Upper lobe of right lung (tissue), 1 donor: Measurements from ENCODE around the gene RHOH. TPM values are rescaled to one million over a fixed set of nuclear protein-coding genes. Genes with fewer than 3 reads are reported as not detected.

Experiments used
- ATAC-seq: fragments of 200-7000 bp; cut with Tn5 transposase; one replicate; pipeline ENCODE4 v1.9.1; 2020; ENCODE audit warnings: mild to moderate bottlenecking, moderate library complexity
- DNase-seq: peaks from one replicate; pipeline ENCODE4 v3.0.0-alpha.2; 2020
- H3K27ac ChIP-seq: fragments of 200-600 bp; one replicate; pipeline ENCODE4 v1.8.0; 2022
- H3K27me3 ChIP-seq: fragments of 200-600 bp; one replicate; pipeline ENCODE4 v1.8.0; 2022; ENCODE audit warnings: mild to moderate bottlenecking
- H3K36me3 ChIP-seq: fragments of 200-600 bp; one replicate; pipeline ENCODE4 v1.8.0; 2022
- H3K4me1 ChIP-seq: fragments of 200-600 bp; one replicate; pipeline ENCODE4 v1.8.0; 2022
- H3K4me3 ChIP-seq: fragments of 200-600 bp; one replicate; pipeline ENCODE4 v1.8.0; 2022; ENCODE audit warnings: mild to moderate bottlenecking
- H3K9me3 ChIP-seq: fragments of 200-600 bp; one replicate; pipeline ENCODE4 v1.8.0; 2022
- CTCF ChIP-seq: fragments of 200-600 bp; IDR thresholded peaks from one replicate; pipeline ENCODE4 v1.8.0; 2022; ENCODE audit warnings: antibody characterized with exemption
- intact Hi-C: fragments of 100-400 bp; cut with DNase I; formaldehyde crosslinking; loops from one replicate; pipeline ENCODE4 v1.11.0; 2022
- total RNA-seq: library from RNA; stranded (reverse); fragmentation: NEBNext Ultra II Directional; extraction: Animal tissue kit (Norgen Biotek cat#: 25700); gene quantifications from one replicate; pipeline ENCODE4 v1.2.1, GENCODE V29; 2021
- donor health status: DM: no; HTN: yes; CAD: no; lungs with severe emphysema.

RHOH gene
- total RNA-seq, 1 donor from 2014 or later: 8.8 TPM

GRCh38 chr4:40238008-40238699 is 41.3 kb downstream of the RHOH start:
- intact Hi-C loops: no loop called here
- no peak for DNase-seq
- Histone ChIP-seq H3K27me3 (no peaks in the 10 kb centered on the region), H3K9me3 (no peaks in the 10 kb centered on the region), H3K4me3 (no peak overlapping the region), H3K4me1 (peaks cover 4% of the 10 kb centered on the region), H3K27ac (no peak overlapping the region), H3K36me3 (no peaks in the 10 kb centered on the region)
- no peak for ATAC-seq
- no peak for TF ChIP-seq CTCF

- intact Hi-C loops: no loop called here
- no peak for DNase-seq
- TF ChIP-seq CTCF: no peak
- no peaks in the 10 kb centered on the region for H3K27me3 ChIP-seq
- H3K4me1 ChIP-seq: peaks cover 4% of the 10 kb centered on the region
- H3K36me3 ChIP-seq: no peaks in the 10 kb centered on the region
- H3K27ac ChIP-seq: no peak overlapping the region
- H3K9me3 ChIP-seq: no peaks in the 10 kb centered on the region
- ATAC-seq: peak; percentile 75
- H3K4me3 ChIP-seq: no peak overlapping the region
Measured at GRCh38 chr4:40238700-40239548, 42.1 kb downstream of the RHOH start.

- H3K4me3 ChIP-seq: no peak overlapping the region
- intact Hi-C loops: no loop called here
- no peaks in the 10 kb centered on the region for H3K36me3 ChIP-seq
- peaks cover 4% of the 10 kb centered on the region for H3K4me1 ChIP-seq
- no peaks in the 10 kb centered on the region for H3K27me3 ChIP-seq
- ATAC-seq (no peak), DNase-seq (no peak)
- H3K9me3 ChIP-seq: no peaks in the 10 kb centered on the region
- TF ChIP-seq CTCF: no peak
- no peak overlapping the region for H3K27ac ChIP-seq
Measured at GRCh38 chr4:40240040-40240653, 43.3 kb downstream of the RHOH start.

- no peak for TF ChIP-seq CTCF
- intact Hi-C loops: no loop called here
- no peak overlapping the region for H3K27ac ChIP-seq
- DNase-seq (no peak), ATAC-seq (no peak)
- no peak overlapping the region for H3K4me3 ChIP-seq
- H3K9me3 ChIP-seq: no peaks in the 10 kb centered on the region
- H3K4me1 ChIP-seq: peaks cover 4% of the 10 kb centered on the region
- H3K36me3 ChIP-seq: no peaks in the 10 kb centered on the region
- H3K27me3 ChIP-seq: no peaks in the 10 kb centered on the region
Measured at GRCh38 chr4:40241026-40241425, 44.2 kb downstream of the RHOH start.

- DNase-seq: no peak
- intact Hi-C loops: no loop called here
- no peak overlapping the region for H3K27ac ChIP-seq
Measured at GRCh38 chr4:40241941-40242340, 45.1 kb downstream of the RHOH start.

More at GRCh38 chr4:40241941-40242340, 45.1 kb downstream of the RHOH start:
- peaks cover 4% of the 10 kb centered on the region for H3K4me1 ChIP-seq
- no peaks in the 10 kb centered on the region for H3K27me3 ChIP-seq
- peak; percentile 16 for ATAC-seq
- H3K4me3 ChIP-seq: no peak overlapping the region
- H3K9me3 ChIP-seq: no peaks in the 10 kb centered on the region
- no peak for TF ChIP-seq CTCF
- no peaks in the 10 kb centered on the region for H3K36me3 ChIP-seq
